HG03354 (cell line): Measurements from ENCODE around the gene SMARCA4.
"Not testable (repeated sequence)": the region's sequence is repeated elsewhere in the genome, so short reads cannot be mapped to it uniquely, and the experiment has no call there.

Source experiments
- ATAC-seq: cut with Tn5 transposase; IDR thresholded peaks from one replicate; pipeline ENCODE4 v1.9.1; 2021; ENCODE audit warnings: mild to moderate bottlenecking; ENCODE audit not compliant: unreplicated experiment, poor library complexity, severe bottlenecking

Gene SMARCA4

DNA sequence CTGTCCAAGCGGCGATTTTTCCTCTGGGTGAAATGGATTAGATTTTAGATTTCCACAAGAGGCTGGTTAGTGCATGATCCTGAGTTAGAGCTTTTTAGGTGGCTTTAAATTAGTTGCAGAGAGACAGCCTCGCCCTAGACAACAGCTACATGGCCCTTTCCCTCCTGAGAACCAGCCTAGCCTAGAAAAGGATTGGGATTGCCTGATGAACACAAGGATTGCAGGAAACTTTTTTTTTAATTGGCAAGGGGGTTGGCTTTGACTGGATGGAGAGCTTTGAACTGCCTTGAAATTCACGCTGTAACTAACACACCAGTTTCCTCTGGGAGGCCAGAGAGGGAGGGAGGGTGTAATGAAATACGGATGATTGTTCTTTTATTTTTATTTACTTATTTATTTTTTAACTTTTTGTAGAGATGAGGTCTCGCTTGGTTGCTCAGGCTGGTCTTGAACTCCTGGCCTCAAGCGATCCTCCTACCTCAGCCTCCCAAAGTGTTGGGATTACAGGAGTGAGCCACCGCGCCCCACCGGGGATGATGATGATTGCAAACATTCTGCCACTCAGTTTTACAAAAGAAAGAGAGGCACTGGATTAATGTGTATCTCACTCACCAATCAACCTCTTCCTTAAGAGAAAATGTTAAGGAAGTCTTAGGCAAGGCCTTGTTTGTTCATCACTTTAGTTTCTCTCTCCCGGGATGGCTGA lies 130.3 kb downstream of the SMARCA4 start:
- no peak for ATAC-seq

DNA sequence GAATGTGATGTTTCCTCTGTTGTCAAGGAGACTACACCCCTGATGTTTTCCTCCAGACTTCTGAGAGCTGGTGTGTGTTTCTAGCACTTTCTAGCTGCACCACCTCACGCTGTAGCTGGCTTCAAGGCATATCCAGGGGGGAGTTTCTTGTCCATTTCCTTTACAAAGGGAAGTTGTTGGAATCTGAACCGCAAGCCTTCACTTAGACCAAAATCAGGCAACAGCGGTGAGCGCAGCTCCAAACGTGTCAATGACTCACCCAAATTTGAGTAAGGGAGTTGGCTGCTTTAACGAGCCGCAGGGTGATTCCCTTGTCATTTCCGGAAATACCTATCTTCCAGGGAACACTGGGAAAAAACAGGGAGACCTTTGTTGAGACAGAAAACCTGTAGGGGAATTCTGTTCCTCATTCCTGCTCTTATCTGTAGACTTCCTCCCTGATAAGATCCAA lies 130.9 kb downstream of the SMARCA4 start:
- ATAC-seq = no peak

DNA sequence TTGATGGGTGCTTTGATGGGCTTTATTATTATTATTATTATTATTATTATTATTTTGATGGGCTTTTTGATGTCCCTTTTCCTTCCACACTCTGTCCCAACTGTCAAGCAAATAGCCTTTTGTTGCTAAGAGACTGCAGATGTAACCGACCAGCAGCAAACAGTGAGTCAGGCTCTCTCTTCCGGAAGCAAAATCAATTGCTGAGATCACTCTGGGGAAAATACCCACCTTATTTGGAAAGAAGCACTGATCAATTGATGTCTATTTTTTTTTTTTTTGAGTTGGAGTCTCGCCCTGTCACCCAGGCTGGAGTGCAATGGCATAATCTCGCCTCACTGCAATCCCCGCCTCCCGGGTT lies 131.3 kb downstream of the SMARCA4 start:
- ATAC-seq = no peak

DNA sequence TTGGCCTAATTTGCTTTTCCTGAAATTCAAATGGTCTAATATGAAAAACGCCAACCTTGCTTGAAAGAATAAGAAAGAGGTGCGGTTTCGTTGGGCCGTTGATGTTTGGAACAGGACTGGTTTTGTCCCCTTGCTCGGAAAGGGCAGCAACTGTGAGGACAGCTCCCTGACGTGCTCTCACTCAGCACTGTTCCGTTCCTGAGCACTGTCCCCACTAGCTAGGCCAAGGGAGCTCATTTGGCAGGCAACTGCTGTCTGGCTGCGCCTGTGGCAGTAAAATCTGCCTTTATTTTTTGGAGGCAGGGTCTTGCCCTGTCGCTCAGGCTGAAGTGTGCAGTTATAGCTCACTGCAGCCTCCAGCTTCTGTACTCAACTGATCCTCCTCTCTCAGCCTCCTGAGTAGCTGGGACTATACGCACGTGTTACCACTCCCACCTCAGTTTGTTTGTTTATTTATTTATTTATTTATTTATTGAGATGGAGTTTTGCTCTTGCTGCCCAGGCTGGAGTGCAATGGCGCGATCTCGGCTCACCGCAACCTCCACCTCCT lies 132.9 kb downstream of the SMARCA4 start:
- ATAC-seq = no peak

DNA sequence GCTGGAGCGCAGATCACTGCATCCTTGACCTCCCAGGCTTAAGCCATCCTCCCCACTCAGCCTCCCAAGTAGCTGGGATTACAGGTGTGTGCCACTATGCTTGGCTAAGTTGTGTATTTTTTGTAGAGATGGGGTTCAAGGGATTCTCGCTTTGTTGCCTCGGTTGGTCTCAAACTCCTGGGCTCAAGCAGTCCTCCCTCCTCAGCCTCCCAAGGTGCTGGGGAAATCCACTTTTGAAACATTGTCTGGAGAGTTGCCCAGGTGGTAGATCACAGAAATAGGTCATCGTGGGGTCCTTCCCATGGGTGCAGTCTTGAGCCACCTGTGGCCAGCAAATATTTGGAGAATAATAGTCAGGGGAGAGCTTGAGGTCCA lies 133.7 kb downstream of the SMARCA4 start:
- ATAC-seq = no peak

DNA sequence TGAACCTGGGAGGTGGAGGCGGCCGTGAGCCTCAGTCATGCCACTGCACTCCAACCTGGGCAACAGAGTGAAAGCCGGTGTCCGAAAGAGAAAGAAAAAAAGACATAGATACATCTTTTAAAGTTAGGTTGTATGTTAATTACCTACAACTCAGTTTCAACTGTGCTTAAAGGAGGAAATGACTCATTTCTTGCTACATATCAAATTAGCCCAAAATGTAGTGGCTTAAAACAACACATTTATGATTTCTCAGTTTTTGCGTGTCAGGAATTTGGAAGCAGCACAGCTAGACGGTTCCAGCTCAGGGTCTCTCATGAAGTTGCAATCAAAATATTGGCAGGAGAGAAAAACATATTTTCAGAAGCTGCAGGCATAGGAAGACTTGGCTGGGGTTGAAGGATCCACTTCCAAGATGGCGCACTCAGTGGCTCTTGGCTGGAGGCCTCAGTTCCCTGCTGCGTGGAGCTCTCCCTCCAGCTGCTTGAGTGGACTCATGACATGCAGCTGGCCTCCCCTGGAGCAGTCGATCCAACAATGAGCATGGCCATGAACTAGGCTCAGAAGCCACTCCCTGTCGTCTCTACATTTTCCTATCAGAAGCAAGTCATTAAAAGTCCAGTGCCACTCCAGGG lies 135.5 kb downstream of the SMARCA4 start:
- peak; percentile 54 for ATAC-seq

DNA sequence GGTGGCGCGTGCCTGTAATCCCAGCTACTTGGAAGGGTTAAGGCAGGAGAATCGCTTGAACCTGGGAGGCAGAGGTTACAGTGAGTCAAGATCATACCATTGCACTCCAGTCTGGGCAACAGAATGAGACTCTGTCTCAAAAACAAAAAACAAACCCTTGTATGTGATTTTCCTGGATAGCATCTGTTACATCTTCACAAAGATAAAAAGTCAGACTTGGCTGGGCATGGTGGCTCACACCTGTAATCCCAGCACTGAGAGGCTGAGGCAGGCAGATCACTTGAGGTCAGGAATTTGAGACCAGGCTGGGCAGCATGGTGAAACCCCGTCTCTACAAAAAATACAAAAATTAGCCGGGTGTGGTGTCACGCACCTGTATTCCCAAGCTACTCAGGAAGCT lies 136.5 kb downstream of the SMARCA4 start:
- not testable (repeated sequence) for ATAC-seq

DNA sequence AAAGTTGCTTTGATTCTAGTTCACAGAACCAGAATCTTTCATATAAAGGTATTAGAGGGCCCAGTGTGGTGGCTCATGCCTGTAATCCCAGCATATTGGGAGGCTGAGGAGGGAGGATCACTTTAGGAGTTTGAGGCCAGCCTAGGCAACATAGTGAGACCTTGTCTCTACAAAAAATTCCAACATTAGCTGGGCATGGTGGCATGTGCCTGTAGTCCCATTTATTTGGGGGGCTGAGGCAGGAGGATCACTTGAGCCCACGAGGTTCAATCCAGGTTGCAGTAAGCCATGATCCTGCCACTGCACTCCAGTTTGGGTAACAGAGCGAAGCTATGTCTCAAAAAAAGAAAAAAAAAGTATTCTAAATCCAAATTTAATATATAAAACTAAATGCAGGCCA lies 137.5 kb downstream of the SMARCA4 start:
- no peak for ATAC-seq

DNA sequence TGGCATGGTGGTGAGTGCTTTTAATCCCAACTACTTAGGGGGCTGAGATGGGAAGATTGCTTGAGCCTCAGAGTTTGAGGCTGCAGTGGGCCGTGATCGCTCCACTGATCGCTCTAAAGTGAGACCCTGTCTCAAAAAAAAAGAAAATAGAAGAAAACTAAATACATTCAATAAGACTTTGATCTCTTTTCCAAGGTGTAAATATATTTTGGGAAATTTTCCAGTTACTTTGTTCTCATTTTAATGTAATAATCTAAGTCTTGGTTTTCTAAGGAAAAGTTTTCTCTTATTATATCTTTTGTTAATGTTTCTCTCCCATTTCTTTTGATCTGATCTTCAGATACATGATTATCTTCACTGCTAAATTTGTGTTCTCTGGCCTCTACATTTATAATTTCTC lies 138.0 kb downstream of the SMARCA4 start:
- ATAC-seq = no peak

DNA sequence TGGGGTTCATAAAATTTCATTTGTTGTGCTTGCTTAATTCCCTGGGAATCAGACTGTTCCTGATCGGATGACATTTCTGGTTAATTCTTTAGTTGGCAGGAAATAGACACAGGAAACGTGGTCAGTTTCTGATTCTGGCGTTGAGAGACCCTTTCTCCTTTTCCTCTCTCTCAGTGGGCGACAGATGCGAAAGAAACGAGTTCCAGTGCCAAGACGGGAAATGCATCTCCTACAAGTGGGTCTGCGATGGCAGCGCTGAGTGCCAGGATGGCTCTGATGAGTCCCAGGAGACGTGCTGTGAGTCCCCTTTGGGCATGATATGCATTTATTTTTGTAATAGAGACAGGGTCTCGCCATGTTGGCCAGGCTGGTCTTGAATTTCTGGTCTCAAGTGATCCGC lies 139.2 kb downstream of the SMARCA4 start:
- no peak for ATAC-seq

DNA sequence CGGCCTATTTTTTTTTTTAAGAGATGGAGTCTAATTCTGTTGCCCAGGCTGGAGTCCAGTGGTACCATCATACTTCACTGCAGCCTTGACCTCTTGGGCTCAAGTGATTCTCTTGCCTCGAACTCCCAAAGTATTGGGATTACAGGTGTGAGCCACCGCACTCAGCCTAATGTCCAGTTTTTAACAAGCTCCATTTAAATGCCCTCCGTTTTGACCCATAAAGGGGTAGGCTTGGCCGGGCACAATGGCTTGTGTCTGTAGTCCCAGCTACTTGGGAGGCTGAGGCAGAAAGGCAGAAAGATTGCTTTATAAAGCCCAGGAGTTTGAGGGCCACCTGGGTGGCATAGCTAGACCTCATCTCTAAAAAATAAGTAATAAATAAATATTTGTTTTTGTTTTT lies 140.2 kb downstream of the SMARCA4 start:
- ATAC-seq = no peak

DNA sequence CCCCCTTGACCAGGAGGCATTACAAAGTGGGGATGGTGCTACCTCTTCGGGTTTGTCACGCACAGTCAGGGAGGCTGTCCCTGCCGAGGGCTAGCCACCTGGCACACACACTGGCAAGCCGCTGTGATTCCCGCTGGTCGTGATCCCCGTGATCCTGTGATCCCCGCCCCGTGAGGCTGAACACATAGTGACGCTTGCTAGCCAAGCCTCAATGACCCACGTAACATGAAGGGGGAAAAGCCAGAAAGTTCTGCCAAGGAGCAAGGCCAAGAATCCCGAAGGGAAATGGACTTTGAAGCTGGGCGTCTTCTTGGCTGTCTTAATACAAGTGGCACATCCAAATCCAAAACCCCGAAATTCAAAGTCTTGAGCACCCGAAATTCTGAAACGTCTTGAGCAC lies 142.1 kb downstream of the SMARCA4 start:
- no peak for ATAC-seq

DNA sequence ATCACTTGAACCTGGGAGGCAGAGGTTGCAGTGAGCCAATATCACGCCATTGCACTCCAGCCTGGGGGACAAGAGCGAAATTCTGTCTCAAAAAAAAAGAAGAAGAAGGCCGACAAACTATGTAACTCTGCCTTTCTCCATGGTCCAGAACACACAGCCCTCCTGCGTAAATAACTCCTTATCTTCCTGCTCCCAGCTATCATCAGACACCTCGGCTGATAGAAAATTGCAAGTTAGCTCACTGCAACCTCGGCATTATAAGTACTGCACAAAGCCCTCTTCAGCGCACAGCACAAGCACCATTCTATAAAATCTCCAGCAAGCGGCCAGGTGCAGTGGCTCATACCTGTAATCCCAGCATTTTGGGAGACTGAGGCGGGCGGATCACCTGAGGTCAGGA lies 142.8 kb downstream of the SMARCA4 start:
- not testable (repeated sequence) for ATAC-seq

DNA sequence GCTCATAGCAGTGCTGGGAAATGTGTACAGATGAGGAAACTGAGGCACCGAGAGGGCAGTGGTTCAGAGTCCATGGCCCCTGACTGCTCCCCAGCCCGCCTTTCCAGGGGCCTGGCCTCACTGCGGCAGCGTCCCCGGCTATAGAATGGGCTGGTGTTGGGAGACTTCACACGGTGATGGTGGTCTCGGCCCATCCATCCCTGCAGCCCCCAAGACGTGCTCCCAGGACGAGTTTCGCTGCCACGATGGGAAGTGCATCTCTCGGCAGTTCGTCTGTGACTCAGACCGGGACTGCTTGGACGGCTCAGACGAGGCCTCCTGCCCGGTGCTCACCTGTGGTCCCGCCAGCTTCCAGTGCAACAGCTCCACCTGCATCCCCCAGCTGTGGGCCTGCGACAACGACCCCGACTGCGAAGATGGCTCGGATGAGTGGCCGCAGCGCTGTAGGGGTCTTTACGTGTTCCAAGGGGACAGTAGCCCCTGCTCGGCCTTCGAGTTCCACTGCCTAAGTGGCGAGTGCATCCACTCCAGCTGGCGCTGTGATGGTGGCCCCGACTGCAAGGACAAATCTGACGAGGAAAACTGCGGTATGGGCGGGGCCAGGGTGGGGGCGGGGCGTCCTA lies 144.3 kb downstream of the SMARCA4 start:
- no peak for ATAC-seq

DNA sequence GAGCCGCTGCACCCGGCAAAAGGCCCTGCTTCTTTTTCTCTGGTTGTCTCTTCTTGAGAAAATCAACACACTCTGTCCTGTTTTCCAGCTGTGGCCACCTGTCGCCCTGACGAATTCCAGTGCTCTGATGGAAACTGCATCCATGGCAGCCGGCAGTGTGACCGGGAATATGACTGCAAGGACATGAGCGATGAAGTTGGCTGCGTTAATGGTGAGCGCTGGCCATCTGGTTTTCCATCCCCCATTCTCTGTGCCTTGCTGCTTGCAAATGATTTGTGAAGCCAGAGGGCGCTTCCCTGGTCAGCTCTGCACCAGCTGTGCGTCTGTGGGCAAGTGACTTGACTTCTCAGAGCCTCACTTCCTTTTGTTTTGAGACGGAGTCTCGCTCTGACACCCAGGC lies 145.6 kb downstream of the SMARCA4 start:
- ATAC-seq = no peak

DNA sequence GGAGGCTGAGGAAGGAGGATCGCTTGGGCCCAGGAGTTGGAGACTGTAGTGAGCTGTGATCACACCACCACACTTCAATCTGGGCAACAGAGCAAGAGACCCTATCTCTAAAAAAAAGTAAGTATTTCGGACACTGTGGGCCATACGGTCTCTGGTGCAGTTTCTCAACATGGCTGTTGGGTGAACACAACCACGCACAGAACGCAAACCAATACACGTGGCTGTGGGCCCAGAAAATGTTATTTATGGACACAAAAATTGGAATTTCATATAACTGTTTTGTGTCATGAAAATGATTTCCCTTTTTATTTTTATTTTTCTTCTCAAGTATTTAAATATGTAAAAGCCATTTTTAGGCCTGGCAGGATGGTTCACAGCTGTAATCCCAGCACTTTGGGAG lies 147.9 kb downstream of the SMARCA4 start:
- ATAC-seq = no peak

DNA sequence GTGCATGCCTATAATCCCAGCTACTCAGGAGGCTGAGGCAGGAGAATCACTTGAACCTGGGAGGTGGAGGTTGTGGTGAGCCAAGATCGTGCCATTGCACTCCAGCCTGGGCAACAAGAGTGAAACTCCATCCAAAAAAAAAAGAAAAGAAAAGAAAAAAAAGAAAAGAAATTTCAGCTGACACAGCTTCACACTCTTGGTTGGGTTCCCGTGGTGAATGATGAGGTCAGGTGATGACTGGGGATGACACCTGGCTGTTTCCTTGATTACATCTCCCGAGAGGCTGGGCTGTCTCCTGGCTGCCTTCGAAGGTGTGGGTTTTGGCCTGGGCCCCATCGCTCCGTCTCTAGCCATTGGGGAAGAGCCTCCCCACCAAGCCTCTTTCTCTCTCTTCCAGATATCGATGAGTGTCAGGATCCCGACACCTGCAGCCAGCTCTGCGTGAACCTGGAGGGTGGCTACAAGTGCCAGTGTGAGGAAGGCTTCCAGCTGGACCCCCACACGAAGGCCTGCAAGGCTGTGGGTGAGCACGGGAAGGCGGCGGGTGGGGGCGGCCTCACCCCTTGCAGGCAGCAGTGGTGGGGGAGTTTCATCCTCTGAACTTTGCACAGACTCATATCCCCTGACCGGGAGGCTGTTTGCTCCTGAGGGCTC lies 150.4 kb downstream of the SMARCA4 start:
- no peak for ATAC-seq

DNA sequence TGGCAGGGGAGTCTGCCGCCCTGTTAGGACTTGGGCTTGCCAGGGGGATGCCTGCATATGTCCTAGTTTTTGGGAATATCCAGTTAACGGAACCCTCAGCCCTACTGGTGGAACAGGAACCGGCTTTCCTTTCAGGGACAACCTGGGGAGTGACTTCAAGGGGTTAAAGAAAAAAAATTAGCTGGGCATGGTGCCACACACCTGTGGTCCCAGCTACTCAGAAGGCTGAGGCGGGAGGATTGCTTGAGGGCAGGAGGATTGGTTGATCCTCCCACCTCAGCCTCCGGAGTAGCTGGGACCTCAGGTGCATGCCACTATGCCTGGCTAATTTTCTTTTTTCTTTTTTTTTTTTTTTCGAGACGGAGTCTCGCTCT lies 150.9 kb downstream of the SMARCA4 start:
- no peak for ATAC-seq
